Bronchial epithelial cell (primary cell): ENCODE results near the gene CORO7. TPM values are rescaled to one million over a fixed set of nuclear protein-coding genes. Genes with fewer than 3 reads are reported as not detected.
"Not testable (repeated sequence)": the region's sequence is repeated elsewhere in the genome, so short reads cannot be mapped to it uniquely, and the experiment has no call there.

Experiments used
- DNase-seq: peaks from one replicate; pipeline ENCODE4 v3.0.0-alpha.2; 2010; ENCODE audit warnings: low read depth
- FAIRE-seq: peaks from 2 replicates; lab custom pipeline; 2011; peaks lifted over from hg19 to GRCh38; lab: Jason Lieb, UNC
- H3K27me3 ChIP-seq: 2 replicates; pipeline ENCODE4 v1.5.1; 2011; ENCODE audit warnings: low read length; ENCODE audit not compliant: control insufficient read depth, insufficient read depth
- H3K36me3 ChIP-seq: 2 replicates; pipeline ENCODE4 v1.5.1; 2011; ENCODE audit warnings: low read length; ENCODE audit not compliant: control insufficient read depth, insufficient read depth
- H3K4me3 ChIP-seq: 2 replicates; pipeline ENCODE4 v1.5.1; 2011; ENCODE audit warnings: mild to moderate bottlenecking, low read depth, low read length, control low read depth
- CTCF ChIP-seq: IDR thresholded peaks from 2 replicates; pipeline ENCODE4 v1.5.1; 2011; ENCODE audit warnings: mild to moderate bottlenecking, moderate library complexity, low read length, control low read depth, inconsistent platforms; ENCODE audit not compliant: insufficient read depth, severe bottlenecking
- total RNA-seq: library from RNA; depleted of rRNA; stranded (reverse); fragments of >200 nt; gene quantifications from 2 replicates; pipeline ENCODE4 v1.2.1, GENCODE V29; 2014

CORO7 gene
- total RNA-seq, 1 donor from 2014 or later, result 7.6 TPM

DNA sequence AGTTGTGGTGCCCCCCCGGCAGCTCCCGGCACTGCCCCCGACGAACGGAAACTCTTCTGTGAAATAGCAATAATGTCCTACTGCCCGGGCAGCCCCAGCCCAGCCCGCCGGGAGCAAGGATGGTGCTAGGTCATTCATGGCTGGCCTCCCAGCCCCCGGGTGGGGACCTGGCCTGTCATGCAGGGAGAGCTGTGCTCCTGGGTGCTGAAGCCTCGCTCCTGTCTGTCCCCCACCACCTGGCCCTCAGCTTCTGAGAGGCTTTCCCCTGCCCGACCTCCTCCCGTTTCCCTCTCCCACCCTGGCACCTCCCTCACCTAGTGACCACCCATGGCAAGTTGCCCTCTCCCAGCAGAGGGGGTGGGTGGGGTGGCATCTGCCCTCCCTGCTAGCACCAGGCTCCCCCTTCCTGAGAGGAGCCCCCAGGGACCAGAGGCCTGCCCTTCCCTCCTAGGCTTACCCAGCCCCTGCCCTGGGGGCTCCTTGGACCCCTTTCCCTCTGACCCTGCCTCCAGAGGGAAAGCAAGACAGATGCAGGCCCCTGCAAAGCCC is 78.8 kb downstream of the CORO7 start:
- DNase-seq (no peak), FAIRE-seq (no peak)
- H3K36me3 ChIP-seq, result peaks cover 15% of the 10 kb centered on the region
- H3K27me3 ChIP-seq, result no peaks in the 10 kb centered on the region
- no peak for TF ChIP-seq CTCF
- no peak overlapping the region for H3K4me3 ChIP-seq

DNA sequence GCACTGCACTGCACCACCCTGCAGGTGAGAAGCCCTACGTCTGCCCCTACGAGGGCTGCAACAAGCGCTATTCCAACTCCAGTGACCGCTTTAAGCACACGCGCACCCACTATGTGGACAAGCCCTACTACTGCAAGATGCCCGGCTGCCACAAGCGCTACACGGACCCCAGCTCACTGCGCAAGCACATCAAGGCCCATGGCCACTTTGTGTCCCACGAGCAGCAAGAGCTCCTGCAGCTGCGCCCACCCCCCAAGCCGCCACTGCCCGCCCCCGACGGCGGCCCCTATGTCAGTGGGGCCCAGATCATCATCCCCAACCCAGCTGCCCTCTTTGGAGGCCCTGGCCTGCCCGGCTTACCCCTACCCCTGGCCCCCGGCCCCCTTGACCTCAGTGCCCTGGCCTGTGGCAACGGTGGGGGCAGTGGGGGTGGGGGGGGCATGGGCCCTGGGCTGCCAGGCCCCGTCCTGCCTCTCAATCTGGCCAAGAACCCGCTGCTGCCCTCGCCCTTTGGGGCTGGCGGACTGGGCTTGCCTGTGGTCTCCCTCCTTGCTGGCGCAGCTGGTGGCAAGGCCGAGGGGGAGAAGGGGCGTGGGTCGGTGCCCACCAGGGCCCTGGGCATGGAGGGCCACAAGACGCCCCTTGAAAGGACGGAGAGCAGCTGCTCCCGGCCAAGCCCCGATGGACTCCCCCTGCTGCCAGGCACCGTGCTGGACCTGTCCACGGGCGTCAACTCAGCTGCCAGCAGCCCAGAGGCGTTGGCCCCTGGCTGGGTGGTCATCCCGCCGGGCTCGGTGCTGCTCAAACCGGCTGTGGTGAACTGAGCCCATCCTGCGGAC is 79.5 kb downstream of the CORO7 start:
- FAIRE-seq, result no peak
- no peak for DNase-seq
- H3K36me3 ChIP-seq, result peaks cover 17% of the 10 kb centered on the region
- H3K27me3 ChIP-seq, result no peaks in the 10 kb centered on the region
- no peak for TF ChIP-seq CTCF
- H3K4me3 ChIP-seq, result no peak overlapping the region

DNA sequence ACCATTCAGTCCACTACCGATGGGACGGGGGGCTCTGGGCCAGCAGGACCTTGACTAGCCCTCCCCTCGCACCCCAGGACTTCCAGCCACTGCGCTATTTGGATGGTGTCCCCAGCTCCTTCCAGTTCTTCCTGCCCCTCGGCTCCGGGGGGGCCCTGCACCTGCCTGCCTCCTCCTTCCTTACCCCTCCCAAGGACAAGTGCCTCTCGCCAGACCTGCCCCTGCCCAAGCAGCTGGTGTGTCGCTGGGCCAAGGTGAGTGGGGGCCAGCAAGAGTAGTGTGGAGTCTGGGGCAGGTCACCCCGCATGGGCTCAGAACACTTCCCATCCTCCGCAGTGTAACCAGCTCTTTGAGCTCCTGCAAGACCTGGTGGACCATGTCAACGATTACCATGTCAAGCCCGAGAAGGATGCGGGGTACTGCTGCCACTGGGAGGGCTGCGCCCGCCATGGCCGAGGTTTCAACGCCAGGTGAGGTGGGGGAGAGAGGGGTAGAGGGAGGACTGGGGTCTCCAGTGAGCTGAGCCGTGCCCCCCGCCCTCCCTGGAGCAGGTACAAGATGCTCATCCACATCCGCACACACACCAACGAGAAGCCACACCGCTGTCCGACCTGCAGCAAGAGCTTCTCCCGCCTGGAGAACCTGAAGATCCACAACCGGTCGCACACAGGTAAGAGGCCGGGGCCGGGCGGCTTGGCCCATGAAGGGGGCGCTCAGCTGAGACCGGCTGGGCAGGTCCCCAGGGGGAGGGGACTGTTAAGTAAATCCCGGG is 81.5 kb downstream of the CORO7 start:
- no peak overlapping the region for H3K4me3 ChIP-seq
- TF ChIP-seq CTCF, result no peak
- peaks cover 8% of the 10 kb centered on the region for H3K36me3 ChIP-seq
- no peaks in the 10 kb centered on the region for H3K27me3 ChIP-seq
- DNase-seq (no peak), FAIRE-seq (no peak)

GRCh38 chr16:4333714-4334113 is 82.7 kb downstream of the CORO7 start:
- not testable (repeated sequence) for H3K27me3 ChIP-seq, H3K4me3 ChIP-seq, H3K36me3 ChIP-seq, DNase-seq, FAIRE-seq

- FAIRE-seq, result no peak
- H3K36me3 ChIP-seq, result peaks cover 5% of the 10 kb centered on the region
Observed at GRCh38 chr16:4333308-4333638, 83.1 kb downstream of the CORO7 start.

More at GRCh38 chr16:4333308-4333638, 83.1 kb downstream of the CORO7 start:
- no peak for TF ChIP-seq CTCF
- no peak for DNase-seq
- H3K27me3 ChIP-seq, result no peaks in the 10 kb centered on the region
- no peak overlapping the region for H3K4me3 ChIP-seq
